HepG2 (cell line): ENCODE data around the gene NELFB. TPM values are rescaled to one million over a fixed set of nuclear protein-coding genes. Genes with fewer than 3 reads are reported as not detected.

Source experiments
- ATAC-seq: fragments of 200-7000 bp; cut with Tn5 transposase; 3 replicates; pipeline ENCODE4 v1.9.1; 2020; ENCODE audit warnings: mild to moderate bottlenecking, moderate library complexity
- BruUV-seq: library from RNA; stranded (reverse); fragments of 400-500 nt; replicated peaks from 2 replicates; lab custom pipeline; 2021; lab: Mats Ljungman, UMichigan
- CTCF ChIA-PET: fragments of 300-600 bp; formaldehyde crosslinking; extraction: SDS; loops from one replicate; lab custom pipeline; 2021; ENCODE audit warnings: low total read pairs, inconsistent platforms, low intra/inter-chr PET ratio; lab: Yijun Ruan, JAX
- POLR2A ChIA-PET: fragments of 350-600 bp; sonication (Branson Sonifier 250); formaldehyde crosslinking; loops from one replicate; lab custom pipeline; 2020; ENCODE audit warnings: antibody characterized with exemption, inconsistent platforms; lab: Yijun Ruan, JAX
- DNase-seq: peaks from one replicate; pipeline ENCODE4 v3.0.0-alpha.2; 2015; ENCODE audit warnings: low spot score
- FAIRE-seq: peaks from 3 replicates; lab custom pipeline; 2011; peaks lifted over from hg19 to GRCh38; lab: Jason Lieb, UNC
- H2AFZ ChIP-seq: one replicate; pipeline ENCODE4 v1.6.1; 2011; ENCODE audit warnings: low read length, inconsistent platforms
- H3K27ac ChIP-seq: fragments of 300-600 bp; 3 replicates; pipeline ENCODE4 v1.8.0; 2011; ENCODE audit warnings: mixed run types, mild to moderate bottlenecking, mixed read lengths, low read length, inconsistent platforms; ENCODE audit not compliant: insufficient read depth; ENCODE audit errors: extremely low read length
- H3K27me3 ChIP-seq, 2 experiments: fragments of 200-600 bp in 1 of 2; 2 replicates in 1 of 2; 3 replicates in 1 of 2; pipeline versions ENCODE4 v1.6.0 to v1.8.0; 2011; ENCODE audit warnings: low read length in 2 of 2, mild to moderate bottlenecking in 2 of 2, moderate library complexity in 2 of 2, inconsistent platforms in 1 of 2; ENCODE audit not compliant: insufficient read depth in 2 of 2, control insufficient read depth in 1 of 2
- H3K36me3 ChIP-seq, 2 experiments: fragments of 200-600 bp in 1 of 2; replicated peaks in 1 of 2; 2 replicates in 1 of 2; 3 replicates in 1 of 2; pipeline versions ENCODE4 v1.5.1 to v1.8.0; 2011; ENCODE audit warnings: low read length in 2 of 2, inconsistent platforms in 1 of 2; ENCODE audit not compliant: insufficient read depth in 2 of 2, control insufficient read depth in 1 of 2
- H3K4me1 ChIP-seq: 2 replicates; pipeline ENCODE4 v1.5.1; 2012; ENCODE audit warnings: low read length, inconsistent platforms; ENCODE audit not compliant: insufficient read depth
- H3K4me2 ChIP-seq: 2 replicates; pipeline ENCODE4 v1.6.0; 2011; ENCODE audit warnings: low read depth, low read length, inconsistent platforms
- H3K4me3 ChIP-seq, 3 experiments: fragments of 200-600 bp in 1 of 3; sonication (generic), shearing (Covaris generic) in 1 of 3; replicated peaks in 1 of 3; 2 replicates each; pipeline ENCODE4 v1.5.1; 2011 to 2016; ENCODE audit warnings: low read length in 3 of 3, inconsistent platforms in 2 of 3, low read depth in 2 of 3, mild to moderate bottlenecking in 2 of 3, control low read depth in 1 of 3, mixed read lengths in 1 of 3; ENCODE audit not compliant: insufficient read depth in 1 of 3
- H3K79me2 ChIP-seq: one replicate; pipeline ENCODE4 v1.6.1; 2011; ENCODE audit warnings: low read length, inconsistent platforms; ENCODE audit not compliant: insufficient read depth
- H3K9ac ChIP-seq: 2 replicates; pipeline ENCODE4 v1.6.0; 2011; ENCODE audit warnings: mild to moderate bottlenecking, low read depth, low read length, inconsistent platforms; ENCODE audit not compliant: insufficient read depth
- H3K9me3 ChIP-seq: 2 replicates; pipeline ENCODE4 v1.5.1; 2012; ENCODE audit warnings: mild to moderate bottlenecking, low read length
- H4K20me1 ChIP-seq: 2 replicates; pipeline ENCODE4 v1.6.0; 2011; ENCODE audit warnings: inconsistent platforms, mild to moderate bottlenecking, low read length, moderate library complexity; ENCODE audit not compliant: insufficient read depth
- MYC ChIP-seq: sonication (generic); formaldehyde crosslinking; IDR thresholded peaks from 2 replicates; pipeline ENCODE4 v1.9.0; 2021; ENCODE audit warnings: missing genetic modification reagents, borderline replicate concordance
- NONO ChIP-seq, 2 experiments: fragments of 450-650 bp in 1 of 2; sonication (generic) in 1 of 2; formaldehyde crosslinking in 1 of 2; IDR thresholded peaks in 1 of 2; conservative IDR thresholded peaks in 1 of 2; 2 replicates each; pipeline versions ENCODE4 v1.6.1 to v1.8.0; 2017 to 2022; ENCODE audit warnings: mild to moderate bottlenecking in 1 of 2, missing genetic modification reagents in 1 of 2, moderate library complexity in 1 of 2
- ZBTB1 ChIP-seq: sonication (generic); formaldehyde crosslinking; IDR thresholded peaks from 2 replicates; pipeline ENCODE4 v1.4.0; 2020; ENCODE audit warnings: missing genetic modification reagents, borderline replicate concordance
- ZBTB40 ChIP-seq, 2 experiments: fragments of 450-650 bp in 1 of 2; sonication (generic) in 1 of 2; formaldehyde crosslinking in 1 of 2; IDR thresholded peaks; 2 replicates each; pipeline versions ENCODE4 v1.6.1 to v1.8.0; 2016 to 2022; ENCODE audit warnings: antibody characterized with exemption in 1 of 2, mild to moderate bottlenecking in 1 of 2, missing genetic modification reagents in 1 of 2
- ZFY ChIP-seq: sonication (generic); formaldehyde crosslinking; IDR thresholded peaks from 2 replicates; pipeline ENCODE4 v1.4.0; 2020; ENCODE audit warnings: missing genetic modification reagents
- ZNF383 ChIP-seq: sonication (generic); formaldehyde crosslinking; IDR thresholded peaks from 2 replicates; pipeline ENCODE4 v1.4.0; 2020; ENCODE audit warnings: missing genetic modification reagents, mild to moderate bottlenecking, borderline replicate concordance
- ZNF674 ChIP-seq: sonication (generic); formaldehyde crosslinking; IDR thresholded peaks from 2 replicates; pipeline ENCODE4 v1.5.0; 2020; ENCODE audit warnings: low read depth, mild to moderate bottlenecking, missing genetic modification reagents
- ZNF687 ChIP-seq: sonication (generic); formaldehyde crosslinking; IDR thresholded peaks from 2 replicates; pipeline ENCODE4 v1.5.1; 2020; ENCODE audit warnings: mild to moderate bottlenecking, missing genetic modification reagents, moderate library complexity
- ZNF75D ChIP-seq: sonication (generic); formaldehyde crosslinking; IDR thresholded peaks from 2 replicates; pipeline ENCODE4 v1.8.1; 2023; ENCODE audit warnings: missing genetic modification reagents, mild to moderate bottlenecking, borderline replicate concordance
- ZNF782 ChIP-seq: sonication (generic); formaldehyde crosslinking; IDR thresholded peaks from 2 replicates; pipeline ENCODE4 v1.4.0; 2020; ENCODE audit warnings: missing genetic modification reagents, mild to moderate bottlenecking, borderline replicate concordance
- WGBS: methylation state at CpG from one replicate; pipeline ENCODE4 v1.1.6; 2017; ENCODE audit warnings: low lambda C conversion rate; 5-methylcytosine and 5-hydroxymethylcytosine counted together
- in situ Hi-C: cut with HindIII; loops from 2 replicates; pipeline ENCODE4 v1.10.0; 2017; ENCODE audit warnings: low pct_unique_long_range_greater_than_20kb; ENCODE audit not compliant: extremely low pct_ligation_motif_present
- intact Hi-C: fragments of 100-400 bp; cut with micrococcal nuclease; formaldehyde crosslinking; loops from one replicate; pipeline ENCODE4 v1.10.0; 2022; ENCODE audit not compliant: unreplicated experiment
- polyA plus RNA-seq, 8 experiments: library from polyadenylated mRNA; depleted of rRNA in 3 of 8; stranded (reverse) in 7 of 8; unstranded in 1 of 8; fragments of >200 nt; fragmentation: Illumina TruSeq in 4 of 8; extraction: Trizol in 4 of 8; gene quantifications; 2 replicates each; pipeline versions ENCODE4 v1.2.1 to v1.2.3, GENCODE V29; 2011 to 2016; ENCODE audit warnings: low read depth in 4 of 8, missing spikeins in 1 of 8, mixed read lengths in 1 of 8; ENCODE audit not compliant: insufficient read depth in 1 of 8
- total RNA-seq, 5 experiments: library from RNA; depleted of rRNA; stranded (reverse); fragments of >200 nt; fragmentation: Illumina TruSeq; extraction: Trizol; gene quantifications; 2 replicates each; pipeline ENCODE4 v1.2.3, GENCODE V29; 2016; ENCODE audit warnings: low read depth in 1 of 5

Gene NELFB
- total and polyA plus RNA-seq, 2 of the 13 experiments (the other 11 are each of a cell fraction or from before 2014, with no cell fraction given), result 26.5 to 45.8 TPM

- H4K20me1 ChIP-seq, result peaks cover 14% of the 10 kb centered on the region
- ATAC-seq (no peak), DNase-seq (no peak), FAIRE-seq (no peak)
- intact Hi-C loops (no loop called here), in situ Hi-C loops (no loop called here)
- H3K4me1 ChIP-seq, result peaks cover 86% of the 10 kb centered on the region
- peak overlapping the region; percentile 87 for H3K4me2 ChIP-seq
- peaks cover 11% of the 10 kb centered on the region for H3K79me2 ChIP-seq
- peak overlapping the region in 2 of 3 experiments; percentile 7 to 64; a peak in 2 of 6 replicates for H3K4me3 ChIP-seq
- no peak overlapping the region for H3K27ac ChIP-seq
- no TSS peak for BruUV-seq
- POLR2A ChIA-PET, result interaction anchor here (0.5 to 1.3 kb wide), 4 partner anchors 29 to 96 kb away, joined by 3 to 8 read pairs (median 4); partner anchors contain the start of genes TOR4A and TPRN
- peaks cover 2 to 9% of the 10 kb centered on the region in 2 experiments; a peak in 2 of 5 replicates for H3K27me3 ChIP-seq
- H3K9ac ChIP-seq, result peak overlapping the region; percentile 7; the same call in 1 of the 2 replicates
- no peak overlapping the region for H2AFZ ChIP-seq
- WGBS, result 49% methylated on average over 5 of the region's 6 CpGs
- CTCF ChIA-PET, result interaction anchor here (1.1 kb wide), 1 partner anchor 12 kb away, joined by 3 read pairs; no protein-coding TSS in a partner anchor
- no peaks in the 10 kb centered on the region for H3K9me3 ChIP-seq
- peaks cover 2 to 8% of the 10 kb centered on the region in 2 experiments; a peak in 3 of 5 replicates for H3K36me3 ChIP-seq
- TF ChIP-seq MYC (CRISPR knock-in tag), result 0 out of 2 replicates have a peak, but pooled peaks have one; percentile 3
- TF ChIP-seq ZNF383, result no peak
- TF ChIP-seq NONO (IDR thresholded peaks at IDR 0.05), result no peak
- no peak for TF ChIP-seq NONO (CRISPR knock-in tag; conservative IDR thresholded peaks at IDR 0.05)
- no peak for TF ChIP-seq ZNF75D (CRISPR knock-in tag)
- TF ChIP-seq ZNF782 (CRISPR knock-in tag), result no peak
- TF ChIP-seq ZNF674, result no peak
- no peak for TF ChIP-seq ZBTB40 (IDR thresholded peaks at IDR 0.05)
- no peak for TF ChIP-seq ZBTB40 (CRISPR knock-in tag; IDR thresholded peaks at IDR 0.05)
- TF ChIP-seq ZFY (CRISPR knock-in tag), result no peak
- TF ChIP-seq ZBTB1 (CRISPR knock-in tag), result no peak
- TF ChIP-seq ZNF687 (CRISPR knock-in tag), result 0 out of 2 replicates have a peak, but pooled peaks have one; percentile 0
Measured at GRCh38 chr9:137247916-137248175, 7.3 kb upstream of the NELFB start.
